HepG2 (cell line): ENCODE results near the gene CADM1. TPM values are rescaled to one million over a fixed set of nuclear protein-coding genes. Genes with fewer than 3 reads are reported as not detected.

Experiments used
- ATAC-seq: fragments of 200-7000 bp; cut with Tn5 transposase; 3 replicates; pipeline ENCODE4 v1.9.1; 2020; ENCODE audit warnings: mild to moderate bottlenecking, moderate library complexity
- BruUV-seq: library from RNA; stranded (reverse); fragments of 400-500 nt; replicated peaks from 2 replicates; lab custom pipeline; 2021; lab: Mats Ljungman, UMichigan
- CTCF ChIA-PET: fragments of 300-600 bp; formaldehyde crosslinking; extraction: SDS; loops from one replicate; lab custom pipeline; 2021; ENCODE audit warnings: low total read pairs, inconsistent platforms, low intra/inter-chr PET ratio; lab: Yijun Ruan, JAX
- POLR2A ChIA-PET: fragments of 350-600 bp; sonication (Branson Sonifier 250); formaldehyde crosslinking; loops from one replicate; lab custom pipeline; 2020; ENCODE audit warnings: antibody characterized with exemption, inconsistent platforms; lab: Yijun Ruan, JAX
- DNase-seq: peaks from one replicate; pipeline ENCODE4 v3.0.0-alpha.2; 2015; ENCODE audit warnings: low spot score
- FAIRE-seq: peaks from 3 replicates; lab custom pipeline; 2011; peaks lifted over from hg19 to GRCh38; lab: Jason Lieb, UNC
- H2AFZ ChIP-seq: one replicate; pipeline ENCODE4 v1.6.1; 2011; ENCODE audit warnings: low read length, inconsistent platforms
- H3K27ac ChIP-seq: fragments of 300-600 bp; 3 replicates; pipeline ENCODE4 v1.8.0; 2011; ENCODE audit warnings: mixed run types, mild to moderate bottlenecking, mixed read lengths, low read length, inconsistent platforms; ENCODE audit not compliant: insufficient read depth; ENCODE audit errors: extremely low read length
- H3K27me3 ChIP-seq, 2 experiments: fragments of 200-600 bp in 1 of 2; 2 replicates in 1 of 2; 3 replicates in 1 of 2; pipeline versions ENCODE4 v1.6.0 to v1.8.0; 2011; ENCODE audit warnings: low read length in 2 of 2, mild to moderate bottlenecking in 2 of 2, moderate library complexity in 2 of 2, inconsistent platforms in 1 of 2; ENCODE audit not compliant: insufficient read depth in 2 of 2, control insufficient read depth in 1 of 2
- H3K36me3 ChIP-seq, 2 experiments: fragments of 200-600 bp in 1 of 2; replicated peaks in 1 of 2; 2 replicates in 1 of 2; 3 replicates in 1 of 2; pipeline versions ENCODE4 v1.5.1 to v1.8.0; 2011; ENCODE audit warnings: low read length in 2 of 2, inconsistent platforms in 1 of 2; ENCODE audit not compliant: insufficient read depth in 2 of 2, control insufficient read depth in 1 of 2
- H3K4me1 ChIP-seq: 2 replicates; pipeline ENCODE4 v1.5.1; 2012; ENCODE audit warnings: low read length, inconsistent platforms; ENCODE audit not compliant: insufficient read depth
- H3K4me2 ChIP-seq: 2 replicates; pipeline ENCODE4 v1.6.0; 2011; ENCODE audit warnings: low read depth, low read length, inconsistent platforms
- H3K4me3 ChIP-seq, 3 experiments: fragments of 200-600 bp in 1 of 3; sonication (generic), shearing (Covaris generic) in 1 of 3; replicated peaks in 1 of 3; 2 replicates each; pipeline ENCODE4 v1.5.1; 2011 to 2016; ENCODE audit warnings: low read length in 3 of 3, inconsistent platforms in 2 of 3, low read depth in 2 of 3, mild to moderate bottlenecking in 2 of 3, control low read depth in 1 of 3, mixed read lengths in 1 of 3; ENCODE audit not compliant: insufficient read depth in 1 of 3
- H3K79me2 ChIP-seq: one replicate; pipeline ENCODE4 v1.6.1; 2011; ENCODE audit warnings: low read length, inconsistent platforms; ENCODE audit not compliant: insufficient read depth
- H3K9ac ChIP-seq: 2 replicates; pipeline ENCODE4 v1.6.0; 2011; ENCODE audit warnings: mild to moderate bottlenecking, low read depth, low read length, inconsistent platforms; ENCODE audit not compliant: insufficient read depth
- H3K9me3 ChIP-seq: 2 replicates; pipeline ENCODE4 v1.5.1; 2012; ENCODE audit warnings: mild to moderate bottlenecking, low read length
- H4K20me1 ChIP-seq: 2 replicates; pipeline ENCODE4 v1.6.0; 2011; ENCODE audit warnings: inconsistent platforms, mild to moderate bottlenecking, low read length, moderate library complexity; ENCODE audit not compliant: insufficient read depth
- BCLAF1 ChIP-seq: fragments of 450-650 bp; IDR thresholded peaks from 2 replicates; pipeline ENCODE4 v1.6.1; 2017; ENCODE audit warnings: mild to moderate bottlenecking
- ETS1 ChIP-seq: sonication (generic); formaldehyde crosslinking; IDR thresholded peaks from 2 replicates; pipeline ENCODE4 v1.4.0; 2020; ENCODE audit warnings: missing genetic modification reagents
- MTA3 ChIP-seq: sonication (generic); formaldehyde crosslinking; IDR thresholded peaks from 2 replicates; pipeline ENCODE4 v1.4.0; 2020; ENCODE audit warnings: missing genetic modification reagents
- PAXIP1 ChIP-seq: sonication (generic); formaldehyde crosslinking; conservative IDR thresholded peaks from 2 replicates; pipeline ENCODE4 v1.4.0; 2020; ENCODE audit warnings: mild to moderate bottlenecking, missing genetic modification reagents, moderate library complexity
- SOX5 ChIP-seq: IDR thresholded peaks from 2 replicates; pipeline ENCODE4 v1.6.1; 2016; ENCODE audit warnings: borderline replicate concordance
- TEAD3 ChIP-seq: optimal IDR thresholded peaks from 2 replicates; pipeline ENCODE3; 2016; ENCODE audit warnings: borderline replicate concordance
- ZNF264 ChIP-seq: sonication (generic); formaldehyde crosslinking; IDR thresholded peaks from 2 replicates; pipeline ENCODE4 v1.4.0; 2020; ENCODE audit warnings: missing genetic modification reagents
- ZNF562 ChIP-seq: sonication (generic); formaldehyde crosslinking; IDR thresholded peaks from 2 replicates; pipeline ENCODE4 v1.8.0; 2022; ENCODE audit warnings: missing genetic modification reagents, borderline replicate concordance
- ZNF629 ChIP-seq: sonication (generic); formaldehyde crosslinking; conservative IDR thresholded peaks from 2 replicates; pipeline ENCODE4 v1.5.0; 2020; ENCODE audit warnings: missing genetic modification reagents
- WGBS: methylation state at CpG from one replicate; pipeline ENCODE4 v1.1.6; 2017; ENCODE audit warnings: low lambda C conversion rate; 5-methylcytosine and 5-hydroxymethylcytosine counted together
- in situ Hi-C: cut with HindIII; loops from 2 replicates; pipeline ENCODE4 v1.10.0; 2017; ENCODE audit warnings: low pct_unique_long_range_greater_than_20kb; ENCODE audit not compliant: extremely low pct_ligation_motif_present
- intact Hi-C: fragments of 100-400 bp; cut with micrococcal nuclease; formaldehyde crosslinking; loops from one replicate; pipeline ENCODE4 v1.10.0; 2022; ENCODE audit not compliant: unreplicated experiment
- polyA plus RNA-seq, 8 experiments: library from polyadenylated mRNA; depleted of rRNA in 3 of 8; stranded (reverse) in 7 of 8; unstranded in 1 of 8; fragments of >200 nt; fragmentation: Illumina TruSeq in 4 of 8; extraction: Trizol in 4 of 8; gene quantifications; 2 replicates each; pipeline versions ENCODE4 v1.2.1 to v1.2.3, GENCODE V29; 2011 to 2016; ENCODE audit warnings: low read depth in 4 of 8, missing spikeins in 1 of 8, mixed read lengths in 1 of 8; ENCODE audit not compliant: insufficient read depth in 1 of 8
- total RNA-seq, 5 experiments: library from RNA; depleted of rRNA; stranded (reverse); fragments of >200 nt; fragmentation: Illumina TruSeq; extraction: Trizol; gene quantifications; 2 replicates each; pipeline ENCODE4 v1.2.3, GENCODE V29; 2016; ENCODE audit warnings: low read depth in 1 of 5

CADM1 gene
- total and polyA plus RNA-seq, 2 of the 13 experiments (the other 11 are each of a cell fraction or from before 2014, with no cell fraction given) = 71.3 to 122 TPM

- H3K79me2 ChIP-seq = peaks cover 18% of the 10 kb centered on the region
- no peak overlapping the region for H3K9ac ChIP-seq
- H4K20me1 ChIP-seq = no peaks in the 10 kb centered on the region; the same call in 1 of the 2 replicates
- DNase-seq (no peak), FAIRE-seq (no peak), ATAC-seq (no peak)
- H3K4me1 ChIP-seq = peaks cover 15% of the 10 kb centered on the region
- WGBS = 95% methylated on average over 5 of the region's 5 CpGs
- no TSS peak for BruUV-seq
- no peaks in the 10 kb centered on the region for H3K27me3 ChIP-seq
- H3K27ac ChIP-seq = no peak overlapping the region
- H3K9me3 ChIP-seq = no peaks in the 10 kb centered on the region
- no peaks in the 10 kb centered on the region for H3K36me3 ChIP-seq
- no peak overlapping the region for H3K4me3 ChIP-seq
- intact Hi-C loops (loop anchor here (5.0 kb wide), 1 partner anchor 82 kb away; the partner anchor contains the start of gene CADM1), in situ Hi-C loops (no loop called here)
- TF ChIP-seq ZNF629 (no peak), MTA3 (CRISPR knock-in tag) (no peak), PAXIP1 (CRISPR knock-in tag) (no peak), TEAD3 (no peak), ETS1 (no peak), ZNF562 (CRISPR knock-in tag) (no peak), SOX5 (CRISPR knock-in tag) (no peak), ZNF264 (CRISPR knock-in tag) (no peak), BCLAF1 (no peak)
- H2AFZ ChIP-seq = no peak overlapping the region
- CTCF ChIA-PET = no interaction called here
- H3K4me2 ChIP-seq = no peak overlapping the region
- POLR2A ChIA-PET = no interaction called here
These were observed 83.7 kb downstream of the CADM1 start for GRCh38 chr11:115420505-115420904.
